Caco-2 (cell line): Measurements from ENCODE around the gene PPFIBP1. TPM values are rescaled to one million over a fixed set of nuclear protein-coding genes. Genes with fewer than 3 reads are reported as not detected.

Source experiments
- BruUV-seq: library from RNA; stranded (reverse); fragments of 400-500 nt; replicated peaks from 2 replicates; lab custom pipeline; 2021; lab: Mats Ljungman, UMichigan
- CTCF ChIA-PET: fragments of 300-600 bp; sonication (Branson Sonifier 250); formaldehyde crosslinking; loops from one replicate; lab custom pipeline; 2022; ENCODE audit warnings: antibody characterized with exemption; lab: Charles Lee
- POLR2A ChIA-PET: fragments of 300-600 bp; sonication (Branson Sonifier 250); formaldehyde crosslinking; loops from one replicate; lab custom pipeline; 2022; ENCODE audit warnings: antibody characterized with exemption; lab: Charles Lee
- DNase-seq, 2 experiments: peaks; one replicate each; pipeline versions ENCODE4 v3.0.0 to v3.0.0-alpha.2; 2020 to 2022
- H3K27me3 ChIP-seq: replicated peaks from 2 replicates; pipeline ENCODE4 v1.6.0; 2011; ENCODE audit warnings: low read length; ENCODE audit not compliant: control insufficient read depth, insufficient read depth
- H3K36me3 ChIP-seq: 2 replicates; pipeline ENCODE4 v1.5.1; 2011; ENCODE audit warnings: low read length; ENCODE audit not compliant: control insufficient read depth, insufficient read depth
- H3K4me1 ChIP-seq: fragments of 250-450 bp; sonication (Bioruptor Pico); 2 replicates; pipeline ENCODE4 v1.5.1; 2020; ENCODE audit warnings: mild to moderate bottlenecking
- H3K4me3 ChIP-seq: 2 replicates; pipeline ENCODE4 v1.5.1; 2011; ENCODE audit warnings: low read depth, mild to moderate bottlenecking, control low read depth, low read length
- H3K9me3 ChIP-seq: fragments of 250-450 bp; sonication (Bioruptor Pico); 2 replicates; pipeline ENCODE4 v1.5.1; 2020; ENCODE audit warnings: mild to moderate bottlenecking, moderate library complexity
- H3K27ac Mint-ChIP-seq: one replicate; pipeline ENCODE4 v1.8.0; 2022; ENCODE audit warnings: mixed read lengths; ENCODE audit not compliant: unreplicated experiment
- H3K27me3 Mint-ChIP-seq: one replicate; pipeline ENCODE4 v1.8.0; 2022; ENCODE audit warnings: mixed read lengths; ENCODE audit not compliant: insufficient read depth, unreplicated experiment
- H3K36me3 Mint-ChIP-seq: one replicate; pipeline ENCODE4 v1.8.0; 2022; ENCODE audit warnings: mild to moderate bottlenecking, mixed read lengths; ENCODE audit not compliant: insufficient read depth, unreplicated experiment
- H3K4me1 Mint-ChIP-seq: one replicate; pipeline ENCODE4 v1.8.0; 2022; ENCODE audit warnings: low read depth, mixed read lengths; ENCODE audit not compliant: unreplicated experiment
- H3K4me3 Mint-ChIP-seq: one replicate; pipeline ENCODE4 v1.8.0; 2022; ENCODE audit warnings: mild to moderate bottlenecking, moderate library complexity, mixed read lengths; ENCODE audit not compliant: unreplicated experiment
- H3K9me3 Mint-ChIP-seq: one replicate; pipeline ENCODE4 v1.8.0; 2022; ENCODE audit warnings: mixed read lengths; ENCODE audit not compliant: unreplicated experiment
- CTCF ChIP-seq, 2 experiments: fragments of 200-600 bp in 1 of 2; IDR thresholded peaks; 1 replicate in 1 of 2; 2 replicates in 1 of 2; pipeline versions ENCODE4 v1.5.1 to v1.8.0; 2011 to 2022; ENCODE audit warnings: antibody characterized with exemption in 1 of 2, control low read depth in 1 of 2, inconsistent platforms in 1 of 2, low read depth in 1 of 2, low read length in 1 of 2, mild to moderate bottlenecking in 1 of 2, moderate library complexity in 1 of 2; ENCODE audit not compliant: insufficient read depth in 1 of 2, severe bottlenecking in 1 of 2, unreplicated experiment in 1 of 2
- intact Hi-C: fragments of 100-400 bp; cut with micrococcal nuclease; formaldehyde crosslinking; loops from one replicate; pipeline ENCODE4 v1.10.0; 2022; ENCODE audit not compliant: unreplicated experiment
- total RNA-seq: library from RNA; stranded (reverse); gene quantifications from 2 replicates; pipeline ENCODE4 v1.2.3, GENCODE V29; 2022

PPFIBP1 gene
- total RNA-seq, 1 experiment from 2014 or later: 109 TPM

GRCh38 chr12:27552886-27553560 is 29.0 kb downstream of the PPFIBP1 start:
- H3K4me3 ChIP-seq: no peak overlapping the region
- H3K4me1 ChIP-seq: peaks cover 31% of the 10 kb centered on the region
- H3K36me3 Mint-ChIP-seq: peaks cover 20% of the 10 kb centered on the region
- no peaks in the 10 kb centered on the region for H3K9me3 Mint-ChIP-seq
- intact Hi-C loops: no loop called here
- ChIA-PET POLR2A (no interaction called here), CTCF (no interaction called here)
- DNase-seq: no peak
- BruUV-seq: no TSS peak
- no peaks in the 10 kb centered on the region for H3K36me3 ChIP-seq
- no peaks in the 10 kb centered on the region for H3K9me3 ChIP-seq
- H3K27me3 Mint-ChIP-seq: no peaks in the 10 kb centered on the region
- TF ChIP-seq CTCF (IDR thresholded peaks at IDR 0.05; ENCODE audit: insufficient read depth in 1 of 2, low read depth in 1 of 2, low read length in 1 of 2, severe bottlenecking in 1 of 2, unreplicated experiment in 1 of 2): no peak
- H3K4me3 Mint-ChIP-seq: no peak overlapping the region
- no peaks in the 10 kb centered on the region for H3K27me3 ChIP-seq
- H3K4me1 Mint-ChIP-seq: peaks cover 41% of the 10 kb centered on the region
- H3K27ac Mint-ChIP-seq: no peak overlapping the region

- POLR2A ChIA-PET: no interaction called here
These were observed 29.9 kb downstream of the PPFIBP1 start for GRCh38 chr12:27553941-27554340.

More at GRCh38 chr12:27553941-27554340, 29.9 kb downstream of the PPFIBP1 start:
- H3K4me3 ChIP-seq: no peak overlapping the region
- CTCF ChIA-PET: no interaction called here
- peaks cover 32% of the 10 kb centered on the region for H3K4me1 Mint-ChIP-seq
- H3K4me3 Mint-ChIP-seq: no peak overlapping the region
- H3K27ac Mint-ChIP-seq: no peak overlapping the region
- DNase-seq: no peak
- H3K27me3 Mint-ChIP-seq: no peaks in the 10 kb centered on the region
- peaks cover 15% of the 10 kb centered on the region for H3K36me3 Mint-ChIP-seq
- BruUV-seq: no TSS peak
- intact Hi-C loops: no loop called here
- no peaks in the 10 kb centered on the region for H3K36me3 ChIP-seq
- peaks cover 22% of the 10 kb centered on the region for H3K4me1 ChIP-seq
- H3K27me3 ChIP-seq: no peaks in the 10 kb centered on the region
- H3K9me3 ChIP-seq: no peaks in the 10 kb centered on the region
- H3K9me3 Mint-ChIP-seq: no peaks in the 10 kb centered on the region
- TF ChIP-seq CTCF (IDR thresholded peaks at IDR 0.05; ENCODE audit: insufficient read depth in 1 of 2, low read depth in 1 of 2, low read length in 1 of 2, severe bottlenecking in 1 of 2, unreplicated experiment in 1 of 2): no peak
